ENCODE data around the gene LDLRAD3.
"Not testable (repeated sequence)": the region's sequence is repeated elsewhere in the genome, so short reads cannot be mapped to it uniquely, and the experiment has no call there.

LDLRAD3 gene

GRCh38 chr11:35943713-35944502, at the start of gene LDLRAD3:
LDLRAD3 (plus strand) TSS chr11:35944062; CDS start chr11:35944099, 37 bp downstream.
- DNase-seq = peak; percentile 61
- in situ Hi-C loops (cut with MboI; ENCODE audit: low pct_unique_long_range_greater_than_20kb, low sequenced_read_pairs) = loop anchor here (25.0 kb wide), 1 partner anchor 107 kb away; no protein-coding TSS in a partner anchor

GRCh38 chr11:35897019-35897418, 46.8 kb upstream of the LDLRAD3 start:
- DNase-seq = no peak
- in situ Hi-C loops (cut with MboI; ENCODE audit: low pct_unique_long_range_greater_than_20kb, low sequenced_read_pairs) = no loop called here

- DNase-seq = no peak
- in situ Hi-C loops (cut with MboI; ENCODE audit: low pct_unique_long_range_greater_than_20kb, low sequenced_read_pairs) = no loop called here
Observed at GRCh38 chr11:35902961-35903360, 40.9 kb upstream of the LDLRAD3 start.

- no peak for DNase-seq
- in situ Hi-C loops (cut with MboI; ENCODE audit: low pct_unique_long_range_greater_than_20kb, low sequenced_read_pairs) = no loop called here
Observed at GRCh38 chr11:35905646-35906276, 38.1 kb upstream of the LDLRAD3 start.

GRCh38 chr11:35906277-35906661, 37.6 kb upstream of the LDLRAD3 start:
- in situ Hi-C loops (cut with MboI; ENCODE audit: low pct_unique_long_range_greater_than_20kb, low sequenced_read_pairs) = no loop called here
- no peak for DNase-seq

- no peak for DNase-seq
- in situ Hi-C loops (cut with MboI; ENCODE audit: low pct_unique_long_range_greater_than_20kb, low sequenced_read_pairs) = no loop called here
Observed at GRCh38 chr11:35906681-35907080, 37.2 kb upstream of the LDLRAD3 start.

GRCh38 chr11:35907648-35908431, 36.0 kb upstream of the LDLRAD3 start:
- DNase-seq = no peak
- in situ Hi-C loops (cut with MboI; ENCODE audit: low pct_unique_long_range_greater_than_20kb, low sequenced_read_pairs) = no loop called here

GRCh38 chr11:35908432-35908771, 35.5 kb upstream of the LDLRAD3 start:
- in situ Hi-C loops (cut with MboI; ENCODE audit: low pct_unique_long_range_greater_than_20kb, low sequenced_read_pairs) = not testable (repeated sequence)

GRCh38 chr11:35909511-35910265, 34.2 kb upstream of the LDLRAD3 start:
- in situ Hi-C loops (cut with MboI; ENCODE audit: low pct_unique_long_range_greater_than_20kb, low sequenced_read_pairs) = no loop called here
- no peak for DNase-seq

More at GRCh38 chr11:35908432-35908771, 35.5 kb upstream of the LDLRAD3 start:
- not testable (repeated sequence) for DNase-seq

GRCh38 chr11:35911013-35911412, 32.8 kb upstream of the LDLRAD3 start:
- no peak for DNase-seq
- in situ Hi-C loops (cut with MboI; ENCODE audit: low pct_unique_long_range_greater_than_20kb, low sequenced_read_pairs) = no loop called here

- no peak for DNase-seq
- in situ Hi-C loops (cut with MboI; ENCODE audit: low pct_unique_long_range_greater_than_20kb, low sequenced_read_pairs) = no loop called here
Observed at GRCh38 chr11:35911616-35912165, 32.2 kb upstream of the LDLRAD3 start.

- in situ Hi-C loops (cut with MboI; ENCODE audit: low pct_unique_long_range_greater_than_20kb, low sequenced_read_pairs); DNase-seq: not testable (repeated sequence)
Observed at GRCh38 chr11:35912436-35912835, 31.4 kb upstream of the LDLRAD3 start.

- in situ Hi-C loops (cut with MboI; ENCODE audit: low pct_unique_long_range_greater_than_20kb, low sequenced_read_pairs) = no loop called here
- DNase-seq = no peak
Observed at GRCh38 chr11:35912883-35913624, 30.8 kb upstream of the LDLRAD3 start.

- no peak for DNase-seq
- in situ Hi-C loops (cut with MboI; ENCODE audit: low pct_unique_long_range_greater_than_20kb, low sequenced_read_pairs) = no loop called here
Observed at GRCh38 chr11:35914816-35915215, 29.0 kb upstream of the LDLRAD3 start.

GRCh38 chr11:35916270-35916669, 27.6 kb upstream of the LDLRAD3 start:
- DNase-seq = no peak
- in situ Hi-C loops (cut with MboI; ENCODE audit: low pct_unique_long_range_greater_than_20kb, low sequenced_read_pairs) = no loop called here

GRCh38 chr11:35917676-35918075, 26.2 kb upstream of the LDLRAD3 start:
- DNase-seq = no peak
- in situ Hi-C loops (cut with MboI; ENCODE audit: low pct_unique_long_range_greater_than_20kb, low sequenced_read_pairs) = no loop called here

GRCh38 chr11:35918716-35919115, 25.1 kb upstream of the LDLRAD3 start:
- in situ Hi-C loops (cut with MboI; ENCODE audit: low pct_unique_long_range_greater_than_20kb, low sequenced_read_pairs) = no loop called here
- DNase-seq = no peak

GRCh38 chr11:35919244-35919643, 24.6 kb upstream of the LDLRAD3 start:
- DNase-seq = no peak
- in situ Hi-C loops (cut with MboI; ENCODE audit: low pct_unique_long_range_greater_than_20kb, low sequenced_read_pairs) = no loop called here

Measured in KBM-7 (cell line).